HG03039 (cell line): Measurements from ENCODE around the gene TAS2R4.
"Not testable (repeated sequence)": the region's sequence is repeated elsewhere in the genome, so short reads cannot be mapped to it uniquely, and the experiment has no call there.

Source experiments
- ATAC-seq: cut with Tn5 transposase; IDR thresholded peaks from one replicate; pipeline ENCODE4 v1.9.1; 2021; ENCODE audit warnings: mild to moderate bottlenecking, moderate library complexity; ENCODE audit not compliant: unreplicated experiment

Gene TAS2R4

DNA sequence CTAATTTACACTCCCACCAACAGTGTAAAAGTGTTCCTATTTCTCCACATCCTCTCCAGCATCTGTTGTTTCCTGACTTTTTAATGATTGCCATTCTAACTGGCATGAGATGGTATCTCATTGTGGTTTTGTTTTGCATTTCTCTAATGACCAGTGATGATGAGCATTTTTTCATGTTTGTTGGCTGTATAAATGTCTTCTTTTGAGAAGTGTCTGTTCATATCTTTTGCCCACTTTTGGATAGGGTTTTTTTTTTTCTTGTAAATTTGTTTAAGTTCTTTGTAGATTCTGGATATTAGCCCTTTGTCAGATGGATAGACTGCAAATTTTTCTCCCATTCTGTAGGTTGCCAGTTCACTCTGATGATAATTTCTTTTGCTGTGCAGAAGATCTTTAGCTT, 46.0 kb downstream of the TAS2R4 start:
- not testable (repeated sequence) for ATAC-seq
